Nephron progenitor cell (in vitro differentiated cells): ENCODE data around the gene CERS4.
A peak's percentile ranks its signal among the peaks of the same experiment; 100 is the strongest.
"Not testable (repeated sequence)": the region's sequence is repeated elsewhere in the genome, so short reads cannot be mapped to it uniquely, and the experiment has no call there.

Source experiments
- DNase-seq: peaks from one replicate; pipeline ENCODE4 v3.0.0; 2021
- H3K27ac Mint-ChIP-seq: 2 replicates; pipeline ENCODE4 v1.8.0; 2021; ENCODE audit warnings: mild to moderate bottlenecking, moderate library complexity, mixed read lengths
- H3K27me3 Mint-ChIP-seq: 2 replicates; pipeline ENCODE4 v1.8.0; 2021; ENCODE audit warnings: mild to moderate bottlenecking, low read depth, mixed read lengths; ENCODE audit not compliant: poor library complexity
- H3K36me3 Mint-ChIP-seq: 2 replicates; pipeline ENCODE4 v1.8.0; 2021; ENCODE audit warnings: low read depth, mixed read lengths
- H3K4me1 Mint-ChIP-seq: 2 replicates; pipeline ENCODE4 v1.8.0; 2021; ENCODE audit warnings: mixed read lengths
- H3K4me3 Mint-ChIP-seq: 2 replicates; pipeline ENCODE4 v1.8.0; 2021; ENCODE audit warnings: mild to moderate bottlenecking, moderate library complexity, mixed read lengths
- H3K9me3 Mint-ChIP-seq: 2 replicates; pipeline ENCODE4 v1.8.0; 2021; ENCODE audit warnings: mild to moderate bottlenecking, moderate library complexity, mixed read lengths
- TF ChIP-seq, protein P1 (sequence below): fragments of 200-600 bp; sonication (generic); IDR thresholded peaks from 2 replicates; pipeline ENCODE4 v1.5.0; 2021; ENCODE audit warnings: antibody characterized with exemption

CERS4 gene

DNA sequence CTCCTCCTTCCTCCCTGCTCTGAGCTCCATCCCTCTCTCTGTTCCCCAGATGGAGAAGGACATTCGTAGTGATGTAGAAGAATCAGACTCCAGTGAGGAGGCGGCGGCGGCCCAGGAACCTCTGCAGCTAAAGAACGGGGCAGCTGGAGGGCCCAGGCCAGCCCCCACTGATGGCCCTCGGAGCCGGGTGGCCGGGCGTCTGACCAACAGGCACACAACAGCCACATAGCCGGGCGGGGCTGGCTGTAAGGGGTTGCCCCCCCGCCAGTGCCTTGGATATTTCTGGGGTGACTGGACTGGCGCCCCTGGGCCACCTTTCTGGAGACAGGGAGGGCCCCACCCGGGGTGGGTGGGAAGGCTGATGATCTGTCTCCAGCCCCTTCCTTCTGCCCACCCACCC is 52.7 kb downstream of the CERS4 start:
- TF ChIP-seq, protein P1, sequence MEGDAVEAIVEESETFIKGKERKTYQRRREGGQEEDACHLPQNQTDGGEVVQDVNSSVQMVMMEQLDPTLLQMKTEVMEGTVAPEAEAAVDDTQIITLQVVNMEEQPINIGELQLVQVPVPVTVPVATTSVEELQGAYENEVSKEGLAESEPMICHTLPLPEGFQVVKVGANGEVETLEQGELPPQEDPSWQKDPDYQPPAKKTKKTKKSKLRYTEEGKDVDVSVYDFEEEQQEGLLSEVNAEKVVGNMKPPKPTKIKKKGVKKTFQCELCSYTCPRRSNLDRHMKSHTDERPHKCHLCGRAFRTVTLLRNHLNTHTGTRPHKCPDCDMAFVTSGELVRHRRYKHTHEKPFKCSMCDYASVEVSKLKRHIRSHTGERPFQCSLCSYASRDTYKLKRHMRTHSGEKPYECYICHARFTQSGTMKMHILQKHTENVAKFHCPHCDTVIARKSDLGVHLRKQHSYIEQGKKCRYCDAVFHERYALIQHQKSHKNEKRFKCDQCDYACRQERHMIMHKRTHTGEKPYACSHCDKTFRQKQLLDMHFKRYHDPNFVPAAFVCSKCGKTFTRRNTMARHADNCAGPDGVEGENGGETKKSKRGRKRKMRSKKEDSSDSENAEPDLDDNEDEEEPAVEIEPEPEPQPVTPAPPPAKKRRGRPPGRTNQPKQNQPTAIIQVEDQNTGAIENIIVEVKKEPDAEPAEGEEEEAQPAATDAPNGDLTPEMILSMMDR = no peak
- Mint-ChIP-seq H3K27me3 (peaks cover 5% of the 10 kb centered on the region), H3K9me3 (peaks cover 7% of the 10 kb centered on the region), H3K36me3 (peaks cover 29% of the 10 kb centered on the region), H3K27ac (no peak overlapping the region), H3K4me3 (no peak overlapping the region), H3K4me1 (peaks cover 20% of the 10 kb centered on the region)
- DNase-seq = no peak

DNA sequence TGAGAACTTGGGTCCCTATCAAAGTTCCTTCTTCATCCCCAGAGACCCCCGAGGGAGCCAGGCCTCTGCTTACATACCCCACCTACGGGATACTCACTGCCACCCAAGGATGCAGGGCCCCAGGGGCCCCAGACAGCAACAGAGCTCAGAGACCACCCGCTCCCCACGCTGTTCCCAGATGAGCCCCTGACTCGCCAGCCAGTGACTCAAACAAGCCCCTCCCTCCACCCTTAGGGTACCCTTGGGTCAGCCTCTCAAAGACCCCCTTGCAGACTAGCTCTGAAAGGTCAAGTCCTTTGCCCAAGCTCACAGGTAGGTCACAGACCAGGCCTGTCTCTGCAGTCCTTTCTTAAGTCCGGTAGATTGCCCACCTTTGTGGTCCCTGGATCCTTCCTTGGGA is 53.3 kb downstream of the CERS4 start:
- no peak overlapping the region for H3K4me3 Mint-ChIP-seq
- H3K36me3 Mint-ChIP-seq = peaks cover 24% of the 10 kb centered on the region
- TF ChIP-seq, protein P1 = no peak
- H3K27me3 Mint-ChIP-seq = peaks cover 5% of the 10 kb centered on the region
- no peak overlapping the region for H3K27ac Mint-ChIP-seq
- H3K9me3 Mint-ChIP-seq = peaks cover 7% of the 10 kb centered on the region
- peaks cover 20% of the 10 kb centered on the region for H3K4me1 Mint-ChIP-seq
- no peak for DNase-seq

DNA sequence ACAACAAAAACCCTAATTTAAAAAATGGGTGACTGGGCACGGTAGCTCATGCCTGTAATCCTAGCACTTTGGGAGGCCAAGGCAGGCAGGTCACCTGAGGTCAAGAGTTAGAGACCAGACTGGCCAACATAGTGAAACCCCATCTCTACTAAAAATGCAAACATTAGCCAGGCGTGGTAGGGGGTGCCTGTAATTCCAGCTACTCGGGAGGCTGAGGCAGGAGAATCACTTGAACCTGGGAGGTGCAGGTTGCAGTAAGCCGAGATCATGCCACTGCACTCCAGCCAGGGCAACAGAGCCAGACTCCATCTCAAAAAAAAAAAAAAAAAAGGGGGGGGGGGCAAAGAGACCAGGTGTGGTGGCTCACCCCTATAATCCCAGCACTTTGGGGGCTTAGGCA is 55.1 kb downstream of the CERS4 start:
- peaks cover 27% of the 10 kb centered on the region for H3K4me1 Mint-ChIP-seq

DNA sequence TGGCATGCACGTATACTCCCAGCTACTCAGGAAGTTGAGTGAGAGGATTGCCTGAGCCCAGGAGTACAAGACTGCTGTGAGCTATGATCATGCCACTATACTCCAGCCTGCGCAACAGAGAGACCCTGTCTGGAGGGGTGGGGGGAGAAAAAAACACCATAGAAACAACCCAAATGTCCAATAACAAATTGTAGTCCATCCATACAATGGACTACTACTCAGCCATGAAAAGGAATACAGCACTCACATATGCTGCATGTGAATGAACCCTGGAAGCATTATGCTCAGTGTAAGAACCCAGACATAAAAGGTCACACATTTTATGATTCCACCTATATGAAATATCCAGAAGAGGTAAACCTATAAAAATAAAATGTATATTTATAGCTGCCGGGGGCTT is 56.7 kb downstream of the CERS4 start:
- Mint-ChIP-seq H3K27ac (no peak overlapping the region), H3K9me3 (peaks cover 7% of the 10 kb centered on the region), H3K36me3 (peaks cover 10% of the 10 kb centered on the region), H3K27me3 (peaks cover 17% of the 10 kb centered on the region), H3K4me1 (peaks cover 21% of the 10 kb centered on the region), H3K4me3 (no peak overlapping the region)
- TF ChIP-seq, protein P1 = no peak
- no peak for DNase-seq

More for the DNA sequence above, 55.1 kb downstream of the CERS4 start:
- not testable (repeated sequence) for H3K4me3 Mint-ChIP-seq, H3K27me3 Mint-ChIP-seq, H3K9me3 Mint-ChIP-seq, DNase-seq, H3K27ac Mint-ChIP-seq
- H3K36me3 Mint-ChIP-seq = peaks cover 16% of the 10 kb centered on the region

DNA sequence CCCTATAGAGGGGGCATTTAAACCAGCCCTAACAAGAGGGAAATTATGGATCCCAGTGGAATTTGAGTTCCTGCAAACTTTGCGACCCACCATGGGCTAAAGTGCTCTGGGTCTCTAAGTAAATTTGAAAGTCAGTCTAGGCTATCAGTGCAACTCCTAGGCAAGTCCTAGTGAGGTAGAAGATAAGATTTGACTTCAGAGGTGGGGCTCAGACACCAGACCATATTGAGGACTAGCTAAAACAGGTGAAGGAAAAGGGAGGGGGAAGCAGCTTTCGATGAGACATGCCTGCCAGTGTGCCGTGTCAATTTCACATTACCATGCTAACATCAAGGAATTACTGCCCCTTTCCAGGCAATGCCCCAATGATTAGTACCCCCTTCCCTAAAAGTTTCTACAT is 60.6 kb downstream of the CERS4 start:
- no peak overlapping the region for H3K27ac Mint-ChIP-seq
- no peaks in the 10 kb centered on the region for H3K36me3 Mint-ChIP-seq
- no peak for DNase-seq
- peak overlapping the region; percentile 13 for H3K4me3 Mint-ChIP-seq
- TF ChIP-seq, protein P1 = no peak
- peaks cover 16% of the 10 kb centered on the region for H3K4me1 Mint-ChIP-seq
- H3K9me3 Mint-ChIP-seq = peaks cover 7% of the 10 kb centered on the region
- H3K27me3 Mint-ChIP-seq = peaks cover 17% of the 10 kb centered on the region

DNA sequence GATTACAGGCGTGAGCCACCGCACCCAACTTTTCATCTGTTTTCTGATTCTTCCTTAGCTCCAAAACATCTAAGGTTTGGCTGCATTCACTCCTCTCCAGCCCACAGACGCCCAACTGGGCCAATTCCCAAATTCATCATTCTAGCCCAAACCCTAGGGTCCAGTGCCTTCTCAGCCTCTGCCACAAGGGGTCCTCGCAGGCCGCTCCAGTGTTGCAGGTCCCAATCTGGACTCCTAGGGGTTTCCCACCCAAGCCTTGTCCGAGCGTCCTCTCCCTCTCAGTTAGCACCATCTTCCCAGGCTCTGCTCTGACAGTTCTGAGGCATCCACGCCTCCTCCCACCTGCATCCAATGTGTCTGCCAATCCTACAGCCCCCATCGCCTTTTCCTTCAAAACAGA is 67.3 kb downstream of the CERS4 start:
- not testable (repeated sequence) for H3K27ac Mint-ChIP-seq, H3K9me3 Mint-ChIP-seq, H3K4me1 Mint-ChIP-seq, H3K36me3 Mint-ChIP-seq, H3K4me3 Mint-ChIP-seq, H3K27me3 Mint-ChIP-seq, DNase-seq

DNA sequence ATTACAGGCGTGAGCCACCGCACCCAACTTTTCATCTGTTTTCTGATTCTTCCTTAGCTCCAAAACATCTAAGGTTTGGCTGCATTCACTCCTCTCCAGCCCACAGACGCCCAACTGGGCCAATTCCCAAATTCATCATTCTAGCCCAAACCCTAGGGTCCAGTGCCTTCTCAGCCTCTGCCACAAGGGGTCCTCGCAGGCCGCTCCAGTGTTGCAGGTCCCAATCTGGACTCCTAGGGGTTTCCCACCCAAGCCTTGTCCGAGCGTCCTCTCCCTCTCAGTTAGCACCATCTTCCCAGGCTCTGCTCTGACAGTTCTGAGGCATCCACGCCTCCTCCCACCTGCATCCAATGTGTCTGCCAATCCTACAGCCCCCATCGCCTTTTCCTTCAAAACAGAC is 82.2 kb downstream of the CERS4 start:
- not testable (repeated sequence) for DNase-seq, H3K36me3 Mint-ChIP-seq, H3K9me3 Mint-ChIP-seq, H3K27me3 Mint-ChIP-seq, H3K27ac Mint-ChIP-seq, H3K4me3 Mint-ChIP-seq, H3K4me1 Mint-ChIP-seq

DNA sequence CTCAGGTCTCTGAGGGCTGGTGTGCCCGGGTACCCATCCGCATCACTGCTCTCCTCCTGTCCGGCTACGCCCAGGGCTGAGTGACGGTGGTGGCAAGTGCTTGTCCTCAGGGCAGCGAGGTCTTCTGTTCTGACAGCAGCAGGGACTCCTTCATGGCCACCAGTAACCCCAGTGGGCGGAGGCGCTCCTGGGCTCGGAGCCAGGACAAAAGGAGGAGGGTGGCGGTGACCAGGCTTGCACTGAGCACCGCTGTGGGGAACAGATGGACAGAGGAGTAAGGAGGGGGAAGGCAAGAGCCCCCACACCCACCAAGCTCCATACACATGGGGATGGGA is 93.2 kb downstream of the CERS4 start:
- TF ChIP-seq, protein P1 = no peak
- no peak for DNase-seq
- Mint-ChIP-seq H3K9me3 (no peaks in the 10 kb centered on the region), H3K27ac (no peak overlapping the region), H3K4me3 (no peak overlapping the region), H3K27me3 (no peaks in the 10 kb centered on the region), H3K36me3 (peaks cover 15% of the 10 kb centered on the region), H3K4me1 (peaks cover 27% of the 10 kb centered on the region)
